SK-N-MC (cell line): Measurements from ENCODE around the gene PTGES2.
"Not testable (repeated sequence)": the region's sequence is repeated elsewhere in the genome, so short reads cannot be mapped to it uniquely, and the experiment has no call there.

Experiments used
- EZH2 ChIP-seq: fragments of 200-600 bp; sonication (generic); IDR thresholded peaks from one replicate; pipeline ENCODE4 v1.6.1; 2017; ENCODE audit warnings: antibody characterized with exemption
- POLR2AphosphoS5 ChIP-seq: IDR thresholded peaks from 2 replicates; pipeline ENCODE4 v1.6.1; 2012; ENCODE audit warnings: mild to moderate bottlenecking, low read depth, low read length, borderline replicate concordance

DNA sequence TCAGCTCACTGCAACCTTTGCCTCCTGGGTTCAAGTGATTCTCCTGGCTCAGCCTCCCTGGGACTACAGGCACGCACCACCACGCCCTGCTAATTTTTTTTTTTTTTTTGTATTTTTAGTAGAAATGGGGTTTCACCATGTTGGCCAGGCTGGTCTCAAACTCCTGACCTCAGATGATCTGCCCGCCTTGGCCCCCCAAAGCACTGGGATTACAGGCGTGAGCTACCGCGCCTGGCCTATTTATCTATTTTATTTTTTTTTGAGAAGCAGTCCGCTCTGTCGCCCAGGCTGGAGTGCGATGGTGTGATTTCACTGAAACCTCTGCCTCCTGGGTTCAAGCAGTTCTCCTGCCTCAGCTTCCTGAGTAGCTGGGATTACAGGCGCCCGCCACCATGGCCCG is 56.1 kb downstream of the PTGES2 start:
- not testable (repeated sequence) for TF ChIP-seq POLR2AphosphoS5, EZH2
